ENCODE measurements around the gene SF3A2.

- TF ChIP-seq, protein P1, sequence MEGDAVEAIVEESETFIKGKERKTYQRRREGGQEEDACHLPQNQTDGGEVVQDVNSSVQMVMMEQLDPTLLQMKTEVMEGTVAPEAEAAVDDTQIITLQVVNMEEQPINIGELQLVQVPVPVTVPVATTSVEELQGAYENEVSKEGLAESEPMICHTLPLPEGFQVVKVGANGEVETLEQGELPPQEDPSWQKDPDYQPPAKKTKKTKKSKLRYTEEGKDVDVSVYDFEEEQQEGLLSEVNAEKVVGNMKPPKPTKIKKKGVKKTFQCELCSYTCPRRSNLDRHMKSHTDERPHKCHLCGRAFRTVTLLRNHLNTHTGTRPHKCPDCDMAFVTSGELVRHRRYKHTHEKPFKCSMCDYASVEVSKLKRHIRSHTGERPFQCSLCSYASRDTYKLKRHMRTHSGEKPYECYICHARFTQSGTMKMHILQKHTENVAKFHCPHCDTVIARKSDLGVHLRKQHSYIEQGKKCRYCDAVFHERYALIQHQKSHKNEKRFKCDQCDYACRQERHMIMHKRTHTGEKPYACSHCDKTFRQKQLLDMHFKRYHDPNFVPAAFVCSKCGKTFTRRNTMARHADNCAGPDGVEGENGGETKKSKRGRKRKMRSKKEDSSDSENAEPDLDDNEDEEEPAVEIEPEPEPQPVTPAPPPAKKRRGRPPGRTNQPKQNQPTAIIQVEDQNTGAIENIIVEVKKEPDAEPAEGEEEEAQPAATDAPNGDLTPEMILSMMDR (IDR thresholded peaks at IDR 0.05; ENCODE audit: poor library complexity): no peak
- TF ChIP-seq EZH2 (IDR thresholded peaks at IDR 0.05; ENCODE audit: borderline replicate concordance): no peak
- TF ChIP-seq EZH2phosphoT487 (IDR thresholded peaks at IDR 0.05; ENCODE audit: low read depth, severe bottlenecking, unreplicated experiment): no peak
Observed at GRCh38 chr19:2251106-2252054, 14.8 kb downstream of the SF3A2 start.

Data from hepatocyte (in vitro differentiated cells).